Measurements from ENCODE around the gene USP7. TPM values are rescaled to one million over a fixed set of nuclear protein-coding genes. Genes with fewer than 3 reads are reported as not detected.

USP7 gene
- total RNA-seq, 1 donor from 2014 or later: 66.9 TPM

GRCh38 chr16:9007177-9007794, 43.6 kb upstream of the USP7 start:
- TF ChIP-seq, protein P1, sequence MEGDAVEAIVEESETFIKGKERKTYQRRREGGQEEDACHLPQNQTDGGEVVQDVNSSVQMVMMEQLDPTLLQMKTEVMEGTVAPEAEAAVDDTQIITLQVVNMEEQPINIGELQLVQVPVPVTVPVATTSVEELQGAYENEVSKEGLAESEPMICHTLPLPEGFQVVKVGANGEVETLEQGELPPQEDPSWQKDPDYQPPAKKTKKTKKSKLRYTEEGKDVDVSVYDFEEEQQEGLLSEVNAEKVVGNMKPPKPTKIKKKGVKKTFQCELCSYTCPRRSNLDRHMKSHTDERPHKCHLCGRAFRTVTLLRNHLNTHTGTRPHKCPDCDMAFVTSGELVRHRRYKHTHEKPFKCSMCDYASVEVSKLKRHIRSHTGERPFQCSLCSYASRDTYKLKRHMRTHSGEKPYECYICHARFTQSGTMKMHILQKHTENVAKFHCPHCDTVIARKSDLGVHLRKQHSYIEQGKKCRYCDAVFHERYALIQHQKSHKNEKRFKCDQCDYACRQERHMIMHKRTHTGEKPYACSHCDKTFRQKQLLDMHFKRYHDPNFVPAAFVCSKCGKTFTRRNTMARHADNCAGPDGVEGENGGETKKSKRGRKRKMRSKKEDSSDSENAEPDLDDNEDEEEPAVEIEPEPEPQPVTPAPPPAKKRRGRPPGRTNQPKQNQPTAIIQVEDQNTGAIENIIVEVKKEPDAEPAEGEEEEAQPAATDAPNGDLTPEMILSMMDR (IDR thresholded peaks at IDR 0.05; ENCODE audit: insufficient read depth, low read length, poor library complexity, severe bottlenecking): no peak
- no peak for DNase-seq (ENCODE audit: low read depth)
- Histone ChIP-seq H3K36me3 (ENCODE audit: control insufficient read depth, insufficient read depth, low read length) (no peaks in the 10 kb centered on the region), H3K4me3 (ENCODE audit: low read depth, low read length) (no peak overlapping the region), H3K27me3 (ENCODE audit: control insufficient read depth, insufficient read depth, low read length) (no peaks in the 10 kb centered on the region)

DNA sequence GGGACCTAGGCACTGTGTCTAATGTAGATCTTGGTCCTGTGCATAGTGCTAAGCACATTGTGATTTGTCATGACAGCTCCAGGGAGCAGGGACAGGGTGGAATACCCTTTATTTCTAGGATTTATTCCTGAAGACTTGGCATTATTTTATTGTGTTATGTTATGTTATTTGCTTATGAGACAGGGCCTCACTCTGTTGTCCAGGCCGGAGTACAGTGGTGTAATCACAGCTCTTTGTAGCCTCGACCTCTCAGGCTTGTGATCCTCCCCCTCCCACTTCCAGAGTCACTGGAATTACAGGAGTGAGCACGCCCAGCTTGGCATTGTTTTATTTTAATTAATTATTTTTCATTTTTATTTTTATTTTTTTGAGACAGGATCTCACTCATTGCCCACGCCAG, 40.5 kb upstream of the USP7 start:
- TF ChIP-seq, protein P1 (IDR thresholded peaks at IDR 0.05; ENCODE audit: insufficient read depth, low read length, poor library complexity, severe bottlenecking): no peak
- no peak overlapping the region for H3K4me3 ChIP-seq (ENCODE audit: low read depth, low read length)
- DNase-seq (ENCODE audit: low read depth): no peak
- no peaks in the 10 kb centered on the region for H3K36me3 ChIP-seq (ENCODE audit: control insufficient read depth, insufficient read depth, low read length)
- no peaks in the 10 kb centered on the region for H3K27me3 ChIP-seq (ENCODE audit: control insufficient read depth, insufficient read depth, low read length)

GRCh38 chr16:9003763-9004162, 40.1 kb upstream of the USP7 start:
- no peaks in the 10 kb centered on the region for H3K36me3 ChIP-seq (ENCODE audit: control insufficient read depth, insufficient read depth, low read length)
- DNase-seq (ENCODE audit: low read depth): no peak
- no peak overlapping the region for H3K4me3 ChIP-seq (ENCODE audit: low read depth, low read length)
- H3K27me3 ChIP-seq (ENCODE audit: control insufficient read depth, insufficient read depth, low read length): no peaks in the 10 kb centered on the region
- TF ChIP-seq, protein P1 (IDR thresholded peaks at IDR 0.05; ENCODE audit: insufficient read depth, low read length, poor library complexity, severe bottlenecking): no peak

DNA sequence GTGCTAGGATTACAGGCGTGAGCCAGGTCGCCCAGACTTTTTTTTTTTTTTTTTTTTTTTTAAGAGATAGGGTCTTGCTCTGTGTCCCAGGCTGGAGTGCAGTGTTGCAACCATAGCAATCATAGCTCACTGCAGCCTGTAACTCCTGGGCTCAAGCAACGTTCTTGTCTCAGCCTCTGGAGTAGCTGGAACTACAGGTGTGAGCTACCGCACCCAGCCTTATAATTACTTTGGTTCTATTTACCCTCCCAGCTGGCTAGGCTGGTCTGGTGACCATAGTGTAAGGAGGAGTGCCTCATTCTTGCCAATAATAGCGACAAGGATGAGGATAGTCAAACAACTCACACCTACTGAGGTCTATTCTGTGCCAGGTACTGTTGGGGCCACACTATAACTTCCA, 39.6 kb upstream of the USP7 start:
- DNase-seq (ENCODE audit: low read depth): no peak
- Histone ChIP-seq H3K27me3 (ENCODE audit: control insufficient read depth, insufficient read depth, low read length) (no peaks in the 10 kb centered on the region), H3K4me3 (ENCODE audit: low read depth, low read length) (no peak overlapping the region), H3K36me3 (ENCODE audit: control insufficient read depth, insufficient read depth, low read length) (no peaks in the 10 kb centered on the region)
- TF ChIP-seq, protein P1 (IDR thresholded peaks at IDR 0.05; ENCODE audit: insufficient read depth, low read length, poor library complexity, severe bottlenecking): no peak

DNA sequence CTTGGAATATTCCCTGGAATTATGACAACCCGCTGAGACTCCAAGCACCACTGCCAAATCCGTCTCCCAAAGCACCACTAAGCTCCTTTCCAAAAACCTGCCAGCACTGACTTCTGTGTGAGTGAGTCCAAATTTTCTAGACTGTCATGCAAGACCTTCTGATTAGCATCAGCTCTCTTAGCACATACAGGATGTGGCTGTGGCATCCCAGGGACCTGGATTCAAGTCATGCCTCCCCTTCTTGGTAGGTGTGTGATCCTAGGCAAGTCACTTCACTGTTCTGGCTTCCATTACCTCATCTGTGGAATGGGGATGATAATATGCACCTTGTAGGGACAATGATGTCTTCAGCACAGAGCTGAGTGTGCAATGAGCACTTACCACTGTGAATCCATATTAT, 38.3 kb upstream of the USP7 start:
- DNase-seq (ENCODE audit: low read depth): no peak
- Histone ChIP-seq H3K4me3 (ENCODE audit: low read depth, low read length) (no peak overlapping the region), H3K27me3 (ENCODE audit: control insufficient read depth, insufficient read depth, low read length) (no peaks in the 10 kb centered on the region), H3K36me3 (ENCODE audit: control insufficient read depth, insufficient read depth, low read length) (no peaks in the 10 kb centered on the region)
- TF ChIP-seq, protein P1 (IDR thresholded peaks at IDR 0.05; ENCODE audit: insufficient read depth, low read length, poor library complexity, severe bottlenecking): no peak

GRCh38 chr16:9000664-9001063, 37.0 kb upstream of the USP7 start:
- no peak for DNase-seq (ENCODE audit: low read depth)
- no peaks in the 10 kb centered on the region for H3K36me3 ChIP-seq (ENCODE audit: control insufficient read depth, insufficient read depth, low read length)
- TF ChIP-seq, protein P1 (IDR thresholded peaks at IDR 0.05; ENCODE audit: insufficient read depth, low read length, poor library complexity, severe bottlenecking): no peak
- no peak overlapping the region for H3K4me3 ChIP-seq (ENCODE audit: low read depth, low read length)
- no peaks in the 10 kb centered on the region for H3K27me3 ChIP-seq (ENCODE audit: control insufficient read depth, insufficient read depth, low read length)
